Frontal cortex (tissue), 4 donors: ENCODE results near the gene EIF5A2. TPM values are rescaled to one million over a fixed set of nuclear protein-coding genes. Genes with fewer than 3 reads are reported as not detected.
"Not testable (repeated sequence)": the region's sequence is repeated elsewhere in the genome, so short reads cannot be mapped to it uniquely, and the experiment has no call there.

Experiments used
- DNase-seq, 2 donors: peaks; one replicate each; pipeline ENCODE4 v3.0.0; 2012; ENCODE audit warnings: low spot score in 2 of 2
- FAIRE-seq: peaks from 2 replicates; lab custom pipeline; 2012; peaks lifted over from hg19 to GRCh38; lab: Jason Lieb, UNC
- total RNA-seq: library from RNA; depleted of rRNA; stranded (reverse); fragments of >200 nt; gene quantifications from one replicate; pipeline ENCODE4 v1.2.3, GENCODE V29; 2014
- donor health status: control.
- donor health status: control.
- donor health status: control.

EIF5A2 gene
- total RNA-seq, result 7.7 TPM

GRCh38 chr3:170908235-170909116 is at the start of gene EIF5A2:
Gene EIF5A2 (minus strand): TSS chr3:170908637. CDS start chr3:170907806, 831 bp downstream.
- FAIRE-seq (no peak), DNase-seq (peak; percentile 86 to 96)

GRCh38 chr3:170956647-170957046 is 48.2 kb upstream of the EIF5A2 start:
- no peak for FAIRE-seq
- no peak for DNase-seq

GRCh38 chr3:170953736-170954135 is 45.3 kb upstream of the EIF5A2 start:
- DNase-seq (peak in 1 of 2 donors; percentile 18), FAIRE-seq (no peak)

- no peak for FAIRE-seq
- no peak for DNase-seq
Observed at GRCh38 chr3:170953229-170953628, 44.8 kb upstream of the EIF5A2 start.

- no peak for FAIRE-seq
Observed at GRCh38 chr3:170949211-170949610, 40.8 kb upstream of the EIF5A2 start.

GRCh38 chr3:170947018-170947769 is 38.8 kb upstream of the EIF5A2 start:
- DNase-seq (no peak), FAIRE-seq (no peak)

More at GRCh38 chr3:170949211-170949610, 40.8 kb upstream of the EIF5A2 start:
- no peak for DNase-seq

- no peak for FAIRE-seq
- DNase-seq, result no peak
Observed at GRCh38 chr3:170942011-170942410, 33.6 kb upstream of the EIF5A2 start.

GRCh38 chr3:170941551-170941950 is 33.1 kb upstream of the EIF5A2 start:
- no peak for DNase-seq
- FAIRE-seq, result no peak

GRCh38 chr3:170933039-170933438 is 24.6 kb upstream of the EIF5A2 start:
- not testable (repeated sequence) for DNase-seq, FAIRE-seq

GRCh38 chr3:170923553-170923952 is 15.1 kb upstream of the EIF5A2 start:
- FAIRE-seq, result not testable (repeated sequence)

GRCh38 chr3:170918715-170919114 is 10.3 kb upstream of the EIF5A2 start:
- no peak for FAIRE-seq

More at GRCh38 chr3:170923553-170923952, 15.1 kb upstream of the EIF5A2 start:
- DNase-seq, result not testable (repeated sequence)

GRCh38 chr3:170914690-170915089 is 6.3 kb upstream of the EIF5A2 start:
- FAIRE-seq, result no peak
- no peak for DNase-seq

More at GRCh38 chr3:170918715-170919114, 10.3 kb upstream of the EIF5A2 start:
- DNase-seq, result no peak

- no peak for DNase-seq
- no peak for FAIRE-seq
Observed at GRCh38 chr3:170914212-170914611, 5.8 kb upstream of the EIF5A2 start.

- DNase-seq (no peak), FAIRE-seq (no peak)
Observed at GRCh38 chr3:170911051-170911450, 2.6 kb upstream of the EIF5A2 start.

- FAIRE-seq, result no peak
- no peak for DNase-seq
Observed at GRCh38 chr3:170910542-170910941, 2.1 kb upstream of the EIF5A2 start.

- DNase-seq (no peak), FAIRE-seq (no peak)
Observed at GRCh38 chr3:170909129-170909903, 879 bp upstream of the EIF5A2 start.

GRCh38 chr3:170907637-170908234 is 701 bp downstream of the EIF5A2 start:
- DNase-seq (peak in 1 of 2 donors; percentile 7), FAIRE-seq (no peak)

GRCh38 chr3:170905862-170906261 is 2.6 kb downstream of the EIF5A2 start:
- FAIRE-seq, result no peak
- DNase-seq, result no peak

GRCh38 chr3:170903123-170903522 is 5.3 kb downstream of the EIF5A2 start:
- DNase-seq, result no peak
- no peak for FAIRE-seq

- no peak for DNase-seq
- FAIRE-seq, result no peak
Observed at GRCh38 chr3:170899455-170899854, 9.0 kb downstream of the EIF5A2 start.
